ENCODE results near the gene MARK4.
A peak's percentile ranks its signal among the peaks of the same experiment; 100 is the strongest.

MARK4 gene

DNA sequence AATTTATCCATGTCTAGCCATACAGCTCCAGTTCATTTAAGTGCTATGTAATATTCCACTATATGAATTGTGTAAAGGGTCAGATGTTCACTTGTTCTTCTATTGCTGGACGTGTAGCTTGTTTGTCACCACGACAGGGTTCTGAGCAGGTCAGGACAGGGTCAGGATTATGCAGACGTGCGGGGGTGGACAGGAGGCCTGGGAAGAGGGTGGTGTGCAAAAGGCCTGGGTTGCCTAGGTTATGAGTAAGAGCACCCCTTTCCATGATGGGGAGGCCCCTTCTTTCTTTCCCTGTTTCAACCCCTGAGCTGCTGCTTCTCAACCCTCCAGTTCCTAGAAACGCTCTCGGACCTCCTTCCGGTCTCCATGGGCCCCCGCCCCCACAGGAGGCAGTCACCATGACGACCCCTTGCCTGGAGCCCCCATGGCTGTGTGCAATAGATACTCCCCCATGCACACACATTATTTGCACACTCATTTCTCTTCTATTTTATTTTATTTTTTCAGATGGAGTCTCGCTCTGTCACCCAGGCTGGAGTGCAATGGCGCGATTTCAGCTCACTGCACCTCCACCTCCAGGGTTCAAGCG is 7.8 kb upstream of the MARK4 start:
- H3K36me3 ChIP-seq (ENCODE audit: control insufficient read depth, insufficient read depth, low read length), result no peaks in the 10 kb centered on the region
- H3K4me1 ChIP-seq (ENCODE audit: control insufficient read depth, insufficient read depth, low read length), result no peaks in the 10 kb centered on the region
- H3K27me3 ChIP-seq (ENCODE audit: control insufficient read depth, insufficient read depth, low read length), result no peaks in the 10 kb centered on the region
- DNase-seq (ENCODE audit: low read depth, low spot score), result no peak
- no peaks in the 10 kb centered on the region for H3K9me3 ChIP-seq (ENCODE audit: control insufficient read depth, insufficient read depth, low read length)
- no peak overlapping the region for H3K27ac ChIP-seq (ENCODE audit: low read length)
- H3K4me3 ChIP-seq (ENCODE audit: low read length), result no peak overlapping the region
- WGBS (ENCODE audit: insufficient coverage, insufficient read length), result no CpG with 5 or more reads among the region's 13 CpGs

DNA sequence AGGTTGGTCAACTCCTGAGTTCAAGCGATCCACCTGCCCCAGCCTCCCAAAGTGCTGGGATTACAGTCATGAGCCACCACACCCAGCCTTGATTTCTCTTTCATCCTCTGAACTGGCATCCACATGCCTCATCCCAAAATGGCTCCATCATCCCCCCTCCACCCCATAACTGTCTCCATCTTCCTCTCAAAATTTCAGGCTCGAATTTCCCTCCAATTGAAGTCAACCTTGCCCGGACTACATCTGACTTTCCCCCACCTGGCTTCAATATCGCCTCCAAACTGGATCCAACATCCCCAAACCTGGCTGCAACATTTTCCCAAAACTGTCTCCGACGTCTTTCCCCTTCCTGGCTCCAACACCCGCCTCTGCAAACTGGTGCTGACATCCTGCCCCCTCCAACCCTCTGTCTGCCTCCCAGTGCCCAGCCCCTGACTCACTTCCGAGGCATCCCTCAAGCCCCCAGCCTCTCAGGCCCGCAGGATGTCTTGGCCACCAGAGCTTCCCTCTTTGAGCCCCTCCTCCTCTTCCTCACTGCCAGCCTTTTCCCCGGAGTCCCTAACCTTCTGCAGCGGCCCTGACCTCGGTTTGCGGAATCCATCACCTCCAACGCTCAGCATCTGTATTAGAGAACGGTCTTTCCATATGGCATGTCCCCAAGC is 6.8 kb upstream of the MARK4 start:
- no peak for DNase-seq (ENCODE audit: low read depth, low spot score)
- no peak overlapping the region for H3K27ac ChIP-seq (ENCODE audit: low read length)
- H3K9me3 ChIP-seq (ENCODE audit: control insufficient read depth, insufficient read depth, low read length), result no peaks in the 10 kb centered on the region
- no peak overlapping the region for H3K4me3 ChIP-seq (ENCODE audit: low read length)
- no CpG with 5 or more reads among the region's 15 CpGs for whole genome bisulfite sequencing (ENCODE audit: insufficient coverage, insufficient read length)
- no peaks in the 10 kb centered on the region for H3K27me3 ChIP-seq (ENCODE audit: control insufficient read depth, insufficient read depth, low read length)
- H3K4me1 ChIP-seq (ENCODE audit: control insufficient read depth, insufficient read depth, low read length), result no peaks in the 10 kb centered on the region
- no peaks in the 10 kb centered on the region for H3K36me3 ChIP-seq (ENCODE audit: control insufficient read depth, insufficient read depth, low read length)

DNA sequence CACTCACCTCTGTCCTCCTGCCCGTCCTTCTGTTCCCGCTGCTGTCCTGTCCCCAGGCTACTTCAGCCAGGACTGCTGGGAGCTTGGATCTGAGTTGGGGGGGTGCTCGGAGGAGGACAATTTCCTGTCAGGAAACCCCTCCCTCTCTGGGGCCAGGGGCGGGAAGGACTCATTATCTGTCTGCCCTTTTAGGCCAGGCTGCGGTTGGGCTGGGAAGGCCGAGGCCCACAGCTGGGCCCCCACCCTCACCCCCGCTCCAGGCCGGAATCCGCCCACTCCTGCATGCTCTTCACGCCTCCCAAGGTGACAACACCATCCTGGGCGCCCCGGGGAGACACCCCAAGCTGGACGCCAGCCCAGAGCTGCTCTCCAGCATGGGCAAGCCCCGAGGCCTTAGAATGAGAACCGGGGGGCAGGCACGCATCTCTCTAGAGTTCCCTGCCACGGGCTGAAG is 5.7 kb upstream of the MARK4 start, which contains the start of gene EXOC3L2:
EXOC3L2 (minus strand) TSS at position 74 of the 454 bp plus-strand sequence. CDS start 6,362 bp downstream, outside the sequence.
- Histone ChIP-seq H3K36me3 (ENCODE audit: control insufficient read depth, insufficient read depth, low read length) (no peaks in the 10 kb centered on the region), H3K27ac (ENCODE audit: low read length) (no peak within 1 kb of the TSS), H3K4me3 (ENCODE audit: low read length) (no peak within 1 kb of the TSS), H3K4me1 (ENCODE audit: control insufficient read depth, insufficient read depth, low read length) (no peaks in the 10 kb centered on the region), H3K9me3 (ENCODE audit: control insufficient read depth, insufficient read depth, low read length) (no peaks in the 10 kb centered on the region), H3K27me3 (ENCODE audit: control insufficient read depth, insufficient read depth, low read length) (peaks cover 3% of the 10 kb centered on the region; the same call in 1 of the 2 replicates)
- no peak for DNase-seq (ENCODE audit: low read depth, low spot score)
- WGBS (ENCODE audit: insufficient coverage, insufficient read length), result no CpG with 5 or more reads among the region's 17 CpGs

DNA sequence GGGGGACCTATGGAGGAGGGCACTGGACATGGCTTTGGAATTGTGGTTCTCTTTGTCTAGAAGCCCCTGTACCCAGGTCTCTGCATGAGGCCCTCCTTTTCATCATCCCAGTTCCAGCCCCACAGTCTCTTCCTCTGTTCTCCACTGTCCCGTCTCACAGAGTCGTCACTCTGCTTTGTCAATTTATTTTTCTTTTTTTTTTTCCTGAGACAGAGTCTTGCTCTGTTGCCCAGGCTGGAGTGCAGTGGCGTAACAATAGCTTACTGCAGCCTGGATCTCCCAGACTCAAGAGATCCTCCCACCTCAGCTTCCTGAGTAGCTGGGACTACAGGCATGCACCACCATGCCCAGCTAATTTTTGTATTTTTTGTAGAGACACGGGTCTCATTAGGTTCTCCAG is 5.2 kb upstream of the MARK4 start:
- Histone ChIP-seq H3K36me3 (ENCODE audit: control insufficient read depth, insufficient read depth, low read length) (no peaks in the 10 kb centered on the region), H3K27ac (ENCODE audit: low read length) (no peak overlapping the region), H3K4me1 (ENCODE audit: control insufficient read depth, insufficient read depth, low read length) (no peaks in the 10 kb centered on the region), H3K27me3 (ENCODE audit: control insufficient read depth, insufficient read depth, low read length) (peaks cover 3% of the 10 kb centered on the region; the same call in 1 of the 2 replicates), H3K4me3 (ENCODE audit: low read length) (no peak overlapping the region), H3K9me3 (ENCODE audit: control insufficient read depth, insufficient read depth, low read length) (no peaks in the 10 kb centered on the region)
- no CpG with 5 or more reads among the region's 4 CpGs for WGBS (ENCODE audit: insufficient coverage, insufficient read length)
- no peak for DNase-seq (ENCODE audit: low read depth, low spot score)

DNA sequence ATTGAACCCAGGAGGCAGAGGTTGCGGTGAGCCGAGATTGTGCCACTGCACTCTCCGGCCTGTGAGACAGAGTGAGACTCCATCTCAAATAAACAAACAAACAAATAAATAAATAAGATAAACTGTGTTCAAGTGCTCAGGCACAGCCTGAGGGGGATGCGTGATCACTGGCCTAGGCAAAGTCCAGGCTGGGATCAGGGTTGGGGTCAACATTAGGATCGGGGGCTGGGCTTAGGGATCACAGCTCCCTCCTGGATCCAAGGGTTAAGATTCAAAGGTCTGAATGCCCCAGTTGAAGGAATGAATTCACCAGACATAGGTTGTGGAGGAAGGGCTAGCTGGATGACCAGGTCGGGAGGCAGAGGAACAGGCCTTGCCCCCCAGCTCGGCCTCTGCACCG is 3.9 kb upstream of the MARK4 start:
- Histone ChIP-seq H3K27ac (ENCODE audit: low read length) (no peak overlapping the region), H3K4me1 (ENCODE audit: control insufficient read depth, insufficient read depth, low read length) (no peaks in the 10 kb centered on the region), H3K4me3 (ENCODE audit: low read length) (no peak overlapping the region), H3K27me3 (ENCODE audit: control insufficient read depth, insufficient read depth, low read length) (peaks cover 3% of the 10 kb centered on the region; the same call in 1 of the 2 replicates), H3K9me3 (ENCODE audit: control insufficient read depth, insufficient read depth, low read length) (no peaks in the 10 kb centered on the region), H3K36me3 (ENCODE audit: control insufficient read depth, insufficient read depth, low read length) (no peaks in the 10 kb centered on the region)
- DNase-seq (ENCODE audit: low read depth, low spot score), result no peak
- no CpG with 5 or more reads among the region's 8 CpGs for WGBS (ENCODE audit: insufficient coverage, insufficient read length)

DNA sequence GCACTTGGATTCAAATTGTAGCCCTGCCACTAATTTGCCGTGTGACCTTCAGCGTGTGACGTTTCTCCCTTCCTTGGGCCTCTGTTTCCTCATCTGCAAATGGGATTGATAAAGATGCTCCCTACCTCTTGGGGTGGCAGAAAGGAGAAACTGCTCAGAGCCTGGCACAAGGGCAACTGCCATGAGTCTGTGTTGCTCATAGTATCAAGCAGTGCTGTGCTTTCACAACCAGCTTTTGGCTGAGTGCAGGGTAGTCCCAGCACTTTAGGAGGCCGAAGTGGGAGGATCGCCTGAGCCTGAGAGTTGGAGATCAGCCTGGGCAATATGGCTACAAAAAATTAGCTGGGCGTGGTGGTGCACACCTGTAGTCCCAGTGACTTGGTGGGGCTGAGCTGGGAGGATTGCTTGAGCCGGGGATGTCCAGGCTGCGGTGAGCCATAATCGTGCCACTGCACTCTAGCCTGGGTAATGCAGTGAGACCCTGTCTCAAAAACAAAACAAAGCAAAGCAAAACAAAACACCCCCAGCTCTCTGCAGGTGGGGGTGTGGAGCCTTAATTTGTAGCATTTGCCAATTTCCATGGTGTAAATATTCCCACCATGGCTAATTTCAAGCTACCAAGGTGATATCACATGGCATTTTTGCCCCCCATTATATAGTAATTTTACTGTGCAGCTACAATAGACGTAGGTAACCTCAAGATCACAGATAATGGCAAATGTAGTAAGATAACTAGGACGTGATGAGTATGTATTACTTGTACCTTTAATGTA is 1.6 kb upstream of the MARK4 start:
- H3K36me3 ChIP-seq (ENCODE audit: control insufficient read depth, insufficient read depth, low read length), result no peaks in the 10 kb centered on the region
- H3K4me1 ChIP-seq (ENCODE audit: control insufficient read depth, insufficient read depth, low read length), result no peaks in the 10 kb centered on the region
- no peak overlapping the region for H3K4me3 ChIP-seq (ENCODE audit: low read length)
- WGBS (ENCODE audit: insufficient coverage, insufficient read length), result no CpG with 5 or more reads among the region's 11 CpGs
- no peak overlapping the region for H3K27ac ChIP-seq (ENCODE audit: low read length)
- H3K9me3 ChIP-seq (ENCODE audit: control insufficient read depth, insufficient read depth, low read length), result no peaks in the 10 kb centered on the region
- peaks cover 3% of the 10 kb centered on the region; the same call in 1 of the 2 replicates for H3K27me3 ChIP-seq (ENCODE audit: control insufficient read depth, insufficient read depth, low read length)
- no peak for DNase-seq (ENCODE audit: low read depth, low spot score)

DNA sequence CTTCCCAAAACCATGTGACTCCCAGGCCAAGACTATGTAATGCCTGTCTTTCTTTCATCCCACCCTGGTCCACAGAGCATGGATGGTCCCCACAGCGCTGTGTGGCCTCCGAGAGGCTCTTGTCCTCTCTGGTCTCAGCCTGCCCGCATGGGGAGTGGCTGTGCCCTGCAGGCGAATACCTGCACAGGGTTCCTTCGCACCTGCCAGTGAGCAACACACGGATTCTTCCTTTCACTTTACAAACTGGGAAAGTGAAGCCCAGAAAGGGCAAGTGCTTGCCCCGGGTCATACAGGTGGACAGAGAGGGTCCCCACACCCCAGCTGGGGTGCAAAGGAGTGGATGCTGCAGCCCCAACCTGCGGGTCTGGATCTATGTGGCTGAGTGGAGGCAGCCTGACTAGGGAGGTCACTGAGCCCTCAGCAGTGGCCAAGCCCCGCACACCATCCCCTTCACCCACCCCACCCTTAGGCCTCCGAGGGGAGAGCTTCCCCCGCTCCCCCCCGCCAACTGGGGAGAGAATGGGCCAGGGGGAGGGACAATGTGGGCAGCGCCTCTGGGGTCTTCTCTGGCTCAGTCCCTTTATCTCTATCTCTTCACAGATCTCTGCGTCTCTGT is 747 bp upstream of the MARK4 start:
- no peak for DNase-seq (ENCODE audit: low read depth, low spot score)

DNA sequence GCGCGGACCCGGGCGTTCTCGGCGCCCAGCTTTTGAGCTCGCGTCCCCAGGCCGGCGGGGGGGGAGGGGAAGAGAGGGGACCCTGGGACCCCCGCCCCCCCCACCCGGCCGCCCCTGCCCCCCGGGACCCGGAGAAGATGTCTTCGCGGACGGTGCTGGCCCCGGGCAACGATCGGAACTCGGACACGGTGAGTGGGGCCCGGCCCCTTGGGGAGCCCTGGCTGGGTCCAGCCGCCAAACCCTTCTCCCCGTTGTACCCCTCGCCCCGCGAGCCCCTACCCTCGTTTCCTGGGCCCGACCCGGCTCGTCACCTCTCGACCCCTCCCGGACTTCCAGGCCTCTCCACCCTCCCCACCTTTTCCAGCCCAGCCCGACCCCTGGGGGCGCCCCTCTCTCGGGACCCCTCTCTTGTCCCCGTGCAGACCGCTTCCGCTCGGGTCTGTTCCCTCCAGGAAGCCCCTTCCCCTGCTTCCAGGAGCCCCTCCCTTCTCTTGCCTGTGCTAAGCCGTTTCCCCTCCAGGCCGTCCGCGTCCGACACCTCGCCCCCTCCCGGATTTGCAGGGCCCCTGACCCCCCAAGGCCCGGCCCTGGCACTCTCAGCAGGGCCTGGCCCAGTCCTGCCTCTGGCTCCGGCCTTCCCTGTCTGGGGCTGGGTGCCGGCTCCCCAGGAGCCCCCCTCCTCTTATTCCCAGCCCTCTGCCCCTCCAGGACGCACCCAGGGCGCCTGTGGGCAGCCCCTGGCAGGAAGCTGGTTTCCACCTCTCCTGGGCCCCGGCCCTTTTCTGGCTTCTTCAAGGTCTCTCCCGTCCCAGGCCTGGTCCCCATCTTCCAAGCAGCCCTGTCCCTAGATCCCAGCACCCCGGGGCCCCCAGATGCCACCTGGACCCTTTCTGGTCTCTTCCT is 632 bp downstream of the MARK4 start:
- no peaks in the 10 kb centered on the region for H3K36me3 ChIP-seq (ENCODE audit: control insufficient read depth, insufficient read depth, low read length)
- no peaks in the 10 kb centered on the region for H3K4me1 ChIP-seq (ENCODE audit: control insufficient read depth, insufficient read depth, low read length)
- no CpG with 5 or more reads among the region's 57 CpGs for WGBS (ENCODE audit: insufficient coverage, insufficient read length)
- peak overlapping the region; percentile 69; the same call in 1 of the 2 replicates for H3K4me3 ChIP-seq (ENCODE audit: low read length)
- DNase-seq (ENCODE audit: low read depth, low spot score), result no peak
- H3K27ac ChIP-seq (ENCODE audit: low read length), result no peak overlapping the region
- H3K9me3 ChIP-seq (ENCODE audit: control insufficient read depth, insufficient read depth, low read length), result no peaks in the 10 kb centered on the region
- H3K27me3 ChIP-seq (ENCODE audit: control insufficient read depth, insufficient read depth, low read length), result peaks cover 3% of the 10 kb centered on the region; the same call in 1 of the 2 replicates

More for the DNA sequence above, 747 bp upstream of the MARK4 start:
- Histone ChIP-seq H3K36me3 (ENCODE audit: control insufficient read depth, insufficient read depth, low read length) (no peaks in the 10 kb centered on the region), H3K4me3 (ENCODE audit: low read length) (peak overlapping the region; percentile 45; the same call in 1 of the 2 replicates), H3K27me3 (ENCODE audit: control insufficient read depth, insufficient read depth, low read length) (peaks cover 3% of the 10 kb centered on the region; the same call in 1 of the 2 replicates), H3K9me3 (ENCODE audit: control insufficient read depth, insufficient read depth, low read length) (no peaks in the 10 kb centered on the region), H3K4me1 (ENCODE audit: control insufficient read depth, insufficient read depth, low read length) (no peaks in the 10 kb centered on the region), H3K27ac (ENCODE audit: low read length) (no peak overlapping the region)
- WGBS (ENCODE audit: insufficient coverage, insufficient read length), result no CpG with 5 or more reads among the region's 14 CpGs

DNA sequence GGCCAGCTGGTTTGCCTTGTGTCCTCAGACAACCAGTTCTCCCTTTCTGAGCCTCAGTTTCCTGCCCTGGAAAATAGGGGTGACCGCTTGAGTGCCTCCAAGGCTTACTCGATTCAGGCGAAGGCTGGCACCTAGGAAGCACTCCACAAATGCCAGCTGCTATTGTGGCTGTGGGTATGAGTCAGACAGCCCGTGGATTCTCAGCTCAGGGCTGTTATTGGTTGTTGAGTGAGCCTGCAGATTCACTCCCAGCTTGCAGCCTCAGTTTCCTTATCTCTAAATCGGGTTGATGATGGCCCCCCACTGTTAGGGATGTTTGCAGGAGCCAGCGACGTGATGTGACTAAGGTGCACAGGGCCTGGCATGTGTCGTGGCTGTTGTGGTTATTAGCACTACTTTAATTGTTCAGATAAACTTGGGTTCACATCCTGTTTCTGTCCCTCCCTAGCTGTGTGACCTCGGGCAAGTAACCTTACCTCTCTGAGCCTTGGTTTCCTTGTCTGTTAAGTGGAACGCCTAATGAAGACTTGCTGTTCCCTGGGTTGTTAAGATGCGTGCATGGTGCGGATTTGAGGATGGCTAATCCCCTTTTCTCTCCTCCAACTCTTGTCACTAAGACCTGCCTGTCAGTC is 2.4 kb downstream of the MARK4 start:
- DNase-seq (ENCODE audit: low read depth, low spot score), result no peak
- no peak overlapping the region for H3K27ac ChIP-seq (ENCODE audit: low read length)

More for the DNA sequence above, 2.4 kb downstream of the MARK4 start:
- Histone ChIP-seq H3K36me3 (ENCODE audit: control insufficient read depth, insufficient read depth, low read length) (no peaks in the 10 kb centered on the region), H3K4me1 (ENCODE audit: control insufficient read depth, insufficient read depth, low read length) (no peaks in the 10 kb centered on the region), H3K4me3 (ENCODE audit: low read length) (no peak overlapping the region), H3K9me3 (ENCODE audit: control insufficient read depth, insufficient read depth, low read length) (no peaks in the 10 kb centered on the region), H3K27me3 (ENCODE audit: control insufficient read depth, insufficient read depth, low read length) (peaks cover 3% of the 10 kb centered on the region; the same call in 1 of the 2 replicates)
- no CpG with 5 or more reads among the region's 12 CpGs for WGBS (ENCODE audit: insufficient coverage, insufficient read length)
